ENCODE data around the gene ZMYND11. TPM values are rescaled to one million over a fixed set of nuclear protein-coding genes. Genes with fewer than 3 reads are reported as not detected.

ZMYND11 gene
- polyA plus RNA-seq, 2 of the 4 experiments (the other 2 are of a cell fraction): 47.7 to 99.7 TPM

DNA sequence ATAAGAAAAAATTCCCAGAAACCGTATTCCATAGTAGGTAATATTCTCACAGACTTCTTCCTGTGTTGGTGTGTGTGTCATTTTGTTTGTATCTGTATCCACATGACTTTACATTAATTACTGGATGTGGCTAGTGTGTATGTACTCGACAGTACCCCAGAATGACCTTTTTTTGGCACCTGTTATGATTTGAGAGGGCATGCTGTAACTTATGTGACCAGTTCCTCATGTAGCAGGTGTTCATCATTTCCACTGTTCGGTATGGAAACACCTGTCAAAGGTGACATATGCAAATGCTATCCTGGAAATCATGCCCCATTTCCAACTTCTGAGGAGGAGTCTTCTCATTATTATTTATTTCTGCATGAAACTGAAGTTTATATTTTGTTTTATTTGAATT lies 89.3 kb downstream of the ZMYND11 start (continued):
- TF ChIP-seq HOXB5 (CRISPR knock-in tag; IDR thresholded peaks at IDR 0.05) (no peak), RARB (CRISPR knock-in tag; IDR thresholded peaks at IDR 0.05) (no peak), MAFK (IDR thresholded peaks at IDR 0.05; ENCODE audit: partially characterized antibody) (no peak)

DNA sequence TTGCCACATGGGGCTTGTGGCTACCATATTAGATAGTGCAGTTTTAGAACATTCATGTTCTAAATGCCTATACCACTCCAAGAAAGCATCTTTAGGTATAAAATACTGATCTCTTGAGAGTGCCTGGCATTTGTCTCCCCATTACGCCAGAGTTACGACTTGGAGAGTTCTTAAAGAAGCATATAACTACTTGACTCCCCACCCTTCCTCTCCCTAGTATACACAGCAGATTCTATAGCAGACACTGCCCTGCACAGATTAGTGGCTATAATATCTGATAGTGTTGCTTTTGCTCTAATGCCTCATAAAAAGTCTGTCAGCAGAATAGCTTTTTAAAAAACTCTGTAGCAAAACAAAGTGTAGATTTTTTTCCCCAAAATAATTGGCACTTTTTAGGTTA lies 90.8 kb downstream of the ZMYND11 start:
- TF ChIP-seq CHD4 (IDR thresholded peaks at IDR 0.05; ENCODE audit: borderline replicate concordance) (no peak), NFE2L2 (conservative IDR thresholded peaks at IDR 0.05; ENCODE audit: low read length) (no peak), ZFP36 (IDR thresholded peaks at IDR 0.05; ENCODE audit: borderline replicate concordance, partially characterized antibody) (no peak), ZC3H11A (IDR thresholded peaks at IDR 0.05) (no peak), NR3C1 (IDR thresholded peaks at IDR 0.05) (no peak), ESRRA (IDR thresholded peaks at IDR 0.05; ENCODE audit: borderline replicate concordance, low read length) (no peak), CEBPB (IDR thresholded peaks at IDR 0.05) (no peak), HEYL (CRISPR knock-in tag; IDR thresholded peaks at IDR 0.05) (no peak), RNF2 (IDR thresholded peaks at IDR 0.05; ENCODE audit: borderline replicate concordance, low read depth) (no peak), HOXB5 (CRISPR knock-in tag; IDR thresholded peaks at IDR 0.05) (no peak), BHLHE40 (IDR thresholded peaks at IDR 0.05; ENCODE audit: low read depth, low read length) (no peak), EP300 (IDR thresholded peaks at IDR 0.05) (no peak), RFX5 (IDR thresholded peaks at IDR 0.05) (no peak)
- TF ChIP-seq, protein P1, sequence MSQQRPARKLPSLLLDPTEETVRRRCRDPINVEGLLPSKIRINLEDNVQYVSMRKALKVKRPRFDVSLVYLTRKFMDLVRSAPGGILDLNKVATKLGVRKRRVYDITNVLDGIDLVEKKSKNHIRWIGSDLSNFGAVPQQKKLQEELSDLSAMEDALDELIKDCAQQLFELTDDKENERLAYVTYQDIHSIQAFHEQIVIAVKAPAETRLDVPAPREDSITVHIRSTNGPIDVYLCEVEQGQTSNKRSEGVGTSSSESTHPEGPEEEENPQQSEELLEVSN (IDR thresholded peaks at IDR 0.05; ENCODE audit: borderline replicate concordance, low read depth): no peak
- TF ChIP-seq, protein P2, sequence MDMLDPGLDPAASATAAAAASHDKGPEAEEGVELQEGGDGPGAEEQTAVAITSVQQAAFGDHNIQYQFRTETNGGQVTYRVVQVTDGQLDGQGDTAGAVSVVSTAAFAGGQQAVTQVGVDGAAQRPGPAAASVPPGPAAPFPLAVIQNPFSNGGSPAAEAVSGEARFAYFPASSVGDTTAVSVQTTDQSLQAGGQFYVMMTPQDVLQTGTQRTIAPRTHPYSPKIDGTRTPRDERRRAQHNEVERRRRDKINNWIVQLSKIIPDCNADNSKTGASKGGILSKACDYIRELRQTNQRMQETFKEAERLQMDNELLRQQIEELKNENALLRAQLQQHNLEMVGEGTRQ (IDR thresholded peaks at IDR 0.05): no peak
- TF ChIP-seq, protein P3, sequence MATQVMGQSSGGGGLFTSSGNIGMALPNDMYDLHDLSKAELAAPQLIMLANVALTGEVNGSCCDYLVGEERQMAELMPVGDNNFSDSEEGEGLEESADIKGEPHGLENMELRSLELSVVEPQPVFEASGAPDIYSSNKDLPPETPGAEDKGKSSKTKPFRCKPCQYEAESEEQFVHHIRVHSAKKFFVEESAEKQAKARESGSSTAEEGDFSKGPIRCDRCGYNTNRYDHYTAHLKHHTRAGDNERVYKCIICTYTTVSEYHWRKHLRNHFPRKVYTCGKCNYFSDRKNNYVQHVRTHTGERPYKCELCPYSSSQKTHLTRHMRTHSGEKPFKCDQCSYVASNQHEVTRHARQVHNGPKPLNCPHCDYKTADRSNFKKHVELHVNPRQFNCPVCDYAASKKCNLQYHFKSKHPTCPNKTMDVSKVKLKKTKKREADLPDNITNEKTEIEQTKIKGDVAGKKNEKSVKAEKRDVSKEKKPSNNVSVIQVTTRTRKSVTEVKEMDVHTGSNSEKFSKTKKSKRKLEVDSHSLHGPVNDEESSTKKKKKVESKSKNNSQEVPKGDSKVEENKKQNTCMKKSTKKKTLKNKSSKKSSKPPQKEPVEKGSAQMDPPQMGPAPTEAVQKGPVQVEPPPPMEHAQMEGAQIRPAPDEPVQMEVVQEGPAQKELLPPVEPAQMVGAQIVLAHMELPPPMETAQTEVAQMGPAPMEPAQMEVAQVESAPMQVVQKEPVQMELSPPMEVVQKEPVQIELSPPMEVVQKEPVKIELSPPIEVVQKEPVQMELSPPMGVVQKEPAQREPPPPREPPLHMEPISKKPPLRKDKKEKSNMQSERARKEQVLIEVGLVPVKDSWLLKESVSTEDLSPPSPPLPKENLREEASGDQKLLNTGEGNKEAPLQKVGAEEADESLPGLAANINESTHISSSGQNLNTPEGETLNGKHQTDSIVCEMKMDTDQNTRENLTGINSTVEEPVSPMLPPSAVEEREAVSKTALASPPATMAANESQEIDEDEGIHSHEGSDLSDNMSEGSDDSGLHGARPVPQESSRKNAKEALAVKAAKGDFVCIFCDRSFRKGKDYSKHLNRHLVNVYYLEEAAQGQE (IDR thresholded peaks at IDR 0.05): no peak
- TF ChIP-seq, protein P4, sequence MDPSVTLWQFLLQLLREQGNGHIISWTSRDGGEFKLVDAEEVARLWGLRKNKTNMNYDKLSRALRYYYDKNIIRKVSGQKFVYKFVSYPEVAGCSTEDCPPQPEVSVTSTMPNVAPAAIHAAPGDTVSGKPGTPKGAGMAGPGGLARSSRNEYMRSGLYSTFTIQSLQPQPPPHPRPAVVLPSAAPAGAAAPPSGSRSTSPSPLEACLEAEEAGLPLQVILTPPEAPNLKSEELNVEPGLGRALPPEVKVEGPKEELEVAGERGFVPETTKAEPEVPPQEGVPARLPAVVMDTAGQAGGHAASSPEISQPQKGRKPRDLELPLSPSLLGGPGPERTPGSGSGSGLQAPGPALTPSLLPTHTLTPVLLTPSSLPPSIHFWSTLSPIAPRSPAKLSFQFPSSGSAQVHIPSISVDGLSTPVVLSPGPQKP (IDR thresholded peaks at IDR 0.05; ENCODE audit: low read depth, low read length): no peak
- FAIRE-seq (no peak), ATAC-seq (no peak), DNase-seq (ENCODE audit: low read depth in 1 of 2, low spot score in 1 of 2) (no peak)
- no peaks in the 10 kb centered on the region for H3K9me3 ChIP-seq
- H3K4me2 ChIP-seq: no peak overlapping the region
- no peak overlapping the region for H3K27ac ChIP-seq
- POLR2A ChIA-PET: no interaction called here
- no peaks in the 10 kb centered on the region for H3K4me1 ChIP-seq
- H3K4me3 ChIP-seq: no peak overlapping the region
- CTCF ChIA-PET: no interaction called here
- 98% methylated on average over 2 of the region's 2 CpGs for WGBS (ENCODE audit: missing lambda C conversion rate)

DNA sequence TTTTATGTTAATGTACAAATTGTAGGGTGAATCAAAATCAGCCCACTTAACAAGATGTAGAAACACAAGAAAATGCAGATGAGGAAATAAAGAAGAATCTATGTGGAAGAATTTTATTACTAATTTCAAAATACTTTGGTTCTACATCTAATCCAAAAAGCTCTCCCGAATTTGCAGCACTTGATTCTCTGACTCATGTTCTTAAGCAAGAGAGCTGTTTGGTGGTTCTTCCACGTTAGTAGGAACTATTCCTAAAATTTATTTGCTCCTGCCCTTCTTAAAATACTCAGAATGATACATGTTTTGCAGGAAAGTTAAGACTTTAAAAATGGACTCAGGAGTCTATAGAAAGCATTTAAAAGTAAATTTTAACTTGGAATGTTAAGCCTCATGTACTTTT lies 91.8 kb downstream of the ZMYND11 start:
- WGBS (ENCODE audit: missing lambda C conversion rate): 85% methylated on average over 2 of the region's 2 CpGs
- FAIRE-seq: peak; percentile 7
- CTCF ChIA-PET: interaction anchor here (1.1 kb wide), 1 partner anchor 10 kb away, joined by 3 read pairs; no protein-coding TSS in a partner anchor
- TF ChIP-seq MAZ (IDR thresholded peaks at IDR 0.05; ENCODE audit: borderline replicate concordance, low read depth, low read length): no peak
- no peak for TF ChIP-seq CHD4 (IDR thresholded peaks at IDR 0.05; ENCODE audit: borderline replicate concordance)
- TF ChIP-seq MAFK (IDR thresholded peaks at IDR 0.05; ENCODE audit: partially characterized antibody): no peak
- no peak for TF ChIP-seq HOXB13 (CRISPR knock-in tag; IDR thresholded peaks at IDR 0.05; ENCODE audit: low read depth)
- no peak for TF ChIP-seq EHMT2 (IDR thresholded peaks at IDR 0.05; ENCODE audit: low read depth)
- TF ChIP-seq HEYL (CRISPR knock-in tag; IDR thresholded peaks at IDR 0.05): no peak
- TF ChIP-seq HOXA7 (CRISPR knock-in tag; IDR thresholded peaks at IDR 0.05): no peak
- TF ChIP-seq FOSB (CRISPR knock-in tag; IDR thresholded peaks at IDR 0.05): no peak
- TF ChIP-seq, protein P5, sequence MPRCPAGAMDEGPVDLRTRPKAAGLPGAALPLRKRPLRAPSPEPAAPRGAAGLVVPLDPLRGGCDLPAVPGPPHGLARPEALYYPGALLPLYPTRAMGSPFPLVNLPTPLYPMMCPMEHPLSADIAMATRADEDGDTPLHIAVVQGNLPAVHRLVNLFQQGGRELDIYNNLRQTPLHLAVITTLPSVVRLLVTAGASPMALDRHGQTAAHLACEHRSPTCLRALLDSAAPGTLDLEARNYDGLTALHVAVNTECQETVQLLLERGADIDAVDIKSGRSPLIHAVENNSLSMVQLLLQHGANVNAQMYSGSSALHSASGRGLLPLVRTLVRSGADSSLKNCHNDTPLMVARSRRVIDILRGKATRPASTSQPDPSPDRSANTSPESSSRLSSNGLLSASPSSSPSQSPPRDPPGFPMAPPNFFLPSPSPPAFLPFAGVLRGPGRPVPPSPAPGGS (IDR thresholded peaks at IDR 0.05): no peak
- TF ChIP-seq, protein P6, sequence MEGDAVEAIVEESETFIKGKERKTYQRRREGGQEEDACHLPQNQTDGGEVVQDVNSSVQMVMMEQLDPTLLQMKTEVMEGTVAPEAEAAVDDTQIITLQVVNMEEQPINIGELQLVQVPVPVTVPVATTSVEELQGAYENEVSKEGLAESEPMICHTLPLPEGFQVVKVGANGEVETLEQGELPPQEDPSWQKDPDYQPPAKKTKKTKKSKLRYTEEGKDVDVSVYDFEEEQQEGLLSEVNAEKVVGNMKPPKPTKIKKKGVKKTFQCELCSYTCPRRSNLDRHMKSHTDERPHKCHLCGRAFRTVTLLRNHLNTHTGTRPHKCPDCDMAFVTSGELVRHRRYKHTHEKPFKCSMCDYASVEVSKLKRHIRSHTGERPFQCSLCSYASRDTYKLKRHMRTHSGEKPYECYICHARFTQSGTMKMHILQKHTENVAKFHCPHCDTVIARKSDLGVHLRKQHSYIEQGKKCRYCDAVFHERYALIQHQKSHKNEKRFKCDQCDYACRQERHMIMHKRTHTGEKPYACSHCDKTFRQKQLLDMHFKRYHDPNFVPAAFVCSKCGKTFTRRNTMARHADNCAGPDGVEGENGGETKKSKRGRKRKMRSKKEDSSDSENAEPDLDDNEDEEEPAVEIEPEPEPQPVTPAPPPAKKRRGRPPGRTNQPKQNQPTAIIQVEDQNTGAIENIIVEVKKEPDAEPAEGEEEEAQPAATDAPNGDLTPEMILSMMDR (IDR thresholded peaks at IDR 0.05): no peak
- no peak for TF ChIP-seq HDAC2 (IDR thresholded peaks at IDR 0.05)
- TF ChIP-seq EP300 (IDR thresholded peaks at IDR 0.05): no peak

More for the DNA sequence above, 91.8 kb downstream of the ZMYND11 start:
- no peak overlapping the region for H3K27ac ChIP-seq
- H3K4me1 ChIP-seq: no peaks in the 10 kb centered on the region
- no peak overlapping the region for H3K4me2 ChIP-seq
- no peak overlapping the region for H3K4me3 ChIP-seq
- ATAC-seq (no peak), DNase-seq (ENCODE audit: low read depth in 1 of 2, low spot score in 1 of 2) (no peak)
- H3K9me3 ChIP-seq: no peaks in the 10 kb centered on the region
- POLR2A ChIA-PET: no interaction called here

Measured in A549 (cell line).